NCI-H2107 treated with DMSO at 0.1 percent for 48 hours (cell line): ENCODE measurements around the gene GNB5.
"Not testable (repeated sequence)": the region's sequence is repeated elsewhere in the genome, so short reads cannot be mapped to it uniquely, and the experiment has no call there.

ENCODE experiments used
- DNase-seq: peaks from one replicate; lab custom pipeline; 2025; ENCODE audit not compliant: unreplicated experiment; lab: John Stamatoyannopoulos, UW

Gene GNB5

DNA sequence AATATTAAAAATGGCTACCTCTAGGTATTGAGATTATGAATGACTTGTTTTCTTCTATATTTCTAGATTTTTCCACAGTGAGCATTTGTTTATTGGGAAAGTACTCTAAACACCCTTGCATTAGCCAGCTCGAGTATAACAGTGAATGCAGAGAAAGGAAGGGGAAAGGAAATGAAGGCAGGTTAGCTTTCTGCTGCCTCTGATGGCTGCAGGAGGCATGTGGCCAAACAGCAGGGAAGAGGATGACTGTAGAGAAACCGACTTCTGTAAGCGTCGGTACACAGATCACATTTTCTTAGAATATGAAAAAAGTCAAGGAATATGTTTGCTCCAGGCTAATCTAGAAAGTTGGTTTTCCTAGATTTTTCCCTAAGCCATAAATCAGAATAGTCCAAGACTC, 19.8 kb downstream of the GNB5 start:
- DNase-seq = no peak

DNA sequence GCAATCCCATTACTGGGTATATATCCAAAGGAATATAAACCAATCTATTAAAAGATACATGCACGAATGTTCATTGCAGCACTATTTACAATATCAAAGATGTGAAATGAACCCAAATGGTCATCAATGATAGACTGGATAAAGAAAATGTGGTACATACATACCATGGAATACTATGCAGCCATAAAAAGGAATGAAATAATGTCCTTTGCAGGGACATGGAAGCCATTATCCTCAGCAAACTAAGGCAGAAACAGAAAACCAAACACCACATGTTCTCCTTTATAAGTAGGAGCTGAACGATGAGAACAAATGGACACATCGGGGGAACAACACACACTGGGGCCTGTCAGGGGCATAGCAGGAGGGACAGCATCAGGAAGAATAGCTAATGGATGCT, 21.0 kb downstream of the GNB5 start:
- DNase-seq = not testable (repeated sequence)

DNA sequence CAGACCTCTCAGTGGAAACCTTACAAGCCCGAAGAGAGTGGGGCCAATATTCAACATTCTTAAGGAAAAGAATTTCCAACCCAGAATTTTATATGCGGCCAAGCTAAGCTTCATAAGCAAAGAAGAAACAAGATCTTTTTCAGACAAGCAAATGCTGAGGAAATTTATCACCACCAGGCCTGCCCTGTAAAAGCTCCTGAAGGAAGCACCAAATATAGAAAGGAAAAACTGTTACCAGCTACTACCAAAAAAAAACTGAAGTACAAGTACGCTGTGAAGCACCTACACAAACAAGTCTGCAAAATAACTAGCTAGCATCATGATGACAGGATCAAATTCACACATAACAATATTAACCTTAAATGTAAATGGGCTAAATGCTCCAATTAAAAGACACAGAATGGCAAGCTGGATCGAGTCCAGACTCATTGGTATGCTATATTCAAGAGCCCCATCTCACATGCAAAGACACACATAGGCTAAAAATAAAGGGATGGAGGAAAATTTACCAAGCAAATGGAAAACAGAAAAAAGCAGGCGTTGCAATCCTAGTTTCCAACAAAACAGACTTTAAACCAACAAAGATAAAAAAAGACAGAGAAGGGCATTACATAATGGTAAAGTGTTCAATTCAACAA, 25.6 kb downstream of the GNB5 start:
- peak; percentile 17 for DNase-seq

DNA sequence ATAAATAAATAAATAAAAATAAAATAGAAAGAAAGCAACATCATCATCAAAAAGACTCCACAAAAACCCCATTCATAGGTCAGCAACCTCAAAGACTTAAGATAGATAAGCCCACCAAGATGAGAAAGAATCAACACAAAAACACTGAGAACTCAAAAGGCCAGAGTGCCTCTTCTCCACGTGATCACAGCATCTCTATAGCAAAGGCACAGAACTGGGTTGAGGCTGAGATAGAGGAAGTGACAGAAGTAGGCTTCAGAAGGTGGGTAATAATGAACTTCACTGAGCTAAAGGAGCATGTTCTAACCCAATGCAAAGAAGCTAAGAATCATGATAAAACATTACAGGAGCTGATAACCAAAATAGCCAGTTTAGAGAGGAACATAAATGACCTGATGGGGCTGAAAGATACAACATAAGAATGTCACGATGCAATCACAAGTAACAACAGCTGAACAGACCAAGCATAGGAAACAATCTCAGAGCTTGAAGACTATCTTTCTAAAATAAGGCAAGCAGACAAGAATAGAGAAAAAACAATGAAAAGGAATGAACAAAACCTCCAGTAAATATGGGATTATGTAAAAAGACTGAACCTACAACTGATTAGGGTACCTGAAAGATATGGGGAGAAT, 26.4 kb downstream of the GNB5 start:
- no peak for DNase-seq

DNA sequence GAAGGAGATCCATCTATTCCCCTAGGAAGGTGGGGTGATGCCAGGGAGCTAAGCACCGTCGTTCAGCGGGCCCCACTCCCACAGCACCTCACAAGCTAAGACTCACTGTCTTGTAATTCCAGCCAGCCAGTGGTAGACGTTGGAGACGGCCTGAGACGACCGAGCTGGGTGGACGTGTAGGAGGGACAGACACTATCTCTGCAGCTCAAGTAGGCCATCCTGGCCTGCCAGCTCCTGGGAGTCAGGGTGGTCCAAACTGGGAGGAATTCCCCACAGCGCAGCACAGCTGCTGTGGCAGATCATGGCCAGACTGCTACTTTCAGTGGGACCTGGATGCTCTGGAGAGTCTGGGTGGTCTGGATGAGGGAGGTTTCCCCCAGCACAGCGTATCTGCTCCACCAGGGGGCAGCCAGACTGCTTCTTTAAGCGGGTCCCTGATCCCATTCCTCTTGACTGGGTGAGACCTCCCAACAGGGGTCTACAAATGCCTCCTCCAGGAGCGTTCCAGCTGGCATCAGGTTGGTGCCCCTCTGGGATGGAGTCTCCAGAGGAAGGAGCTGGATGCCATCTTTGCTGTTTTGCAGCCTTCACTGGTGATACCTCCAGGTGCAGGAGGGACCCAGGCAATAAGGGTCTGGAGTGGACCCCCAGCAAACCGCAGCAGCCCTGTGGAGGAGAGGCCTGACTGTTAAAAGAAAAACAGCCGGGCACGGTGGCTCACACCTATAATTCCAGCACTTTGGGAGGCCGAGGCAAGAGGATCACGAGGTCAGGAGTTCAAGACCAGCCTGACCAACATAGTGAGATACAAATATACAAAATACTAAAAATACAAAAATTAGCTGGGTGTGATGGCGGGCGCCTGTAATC, 27.6 kb downstream of the GNB5 start:
- DNase-seq = no peak

DNA sequence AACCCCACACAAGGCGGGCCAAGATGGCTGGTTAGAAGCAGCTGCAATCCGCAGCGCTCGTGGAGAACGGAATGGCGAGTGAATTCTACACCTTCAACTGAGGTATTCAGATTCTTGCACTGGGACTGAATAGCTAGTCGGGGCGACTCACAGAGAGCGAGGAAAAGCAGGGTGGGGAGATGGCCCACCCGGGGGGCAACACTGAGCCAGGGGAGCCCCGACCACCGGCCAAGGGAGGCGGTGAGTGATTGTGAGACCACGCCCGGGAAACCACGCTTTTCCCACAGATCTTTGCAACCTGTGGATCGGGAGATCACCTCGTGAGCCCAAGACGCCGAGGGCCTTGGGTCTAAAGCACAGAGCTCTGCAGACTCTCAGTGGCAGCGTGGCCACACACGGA, 28.3 kb downstream of the GNB5 start:
- no peak for DNase-seq

DNA sequence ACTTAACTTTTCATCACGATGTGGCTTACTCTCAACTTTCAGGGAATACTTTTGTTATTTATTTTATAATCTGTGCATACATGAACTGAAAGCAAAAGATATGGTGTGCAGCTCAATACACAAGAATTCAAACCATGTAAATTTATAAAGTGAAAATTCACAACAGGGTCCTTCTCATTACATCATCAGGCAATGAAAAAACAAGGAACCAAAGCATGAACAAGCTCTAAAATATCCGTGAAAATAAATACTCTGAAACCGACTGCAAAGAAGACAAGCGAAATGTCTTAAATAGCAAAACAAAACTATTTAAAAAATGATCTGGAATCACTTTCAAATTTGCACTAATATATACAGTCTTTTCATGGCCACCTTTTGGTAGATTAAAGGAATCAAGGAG, 28.9 kb downstream of the GNB5 start:
- DNase-seq = no peak

DNA sequence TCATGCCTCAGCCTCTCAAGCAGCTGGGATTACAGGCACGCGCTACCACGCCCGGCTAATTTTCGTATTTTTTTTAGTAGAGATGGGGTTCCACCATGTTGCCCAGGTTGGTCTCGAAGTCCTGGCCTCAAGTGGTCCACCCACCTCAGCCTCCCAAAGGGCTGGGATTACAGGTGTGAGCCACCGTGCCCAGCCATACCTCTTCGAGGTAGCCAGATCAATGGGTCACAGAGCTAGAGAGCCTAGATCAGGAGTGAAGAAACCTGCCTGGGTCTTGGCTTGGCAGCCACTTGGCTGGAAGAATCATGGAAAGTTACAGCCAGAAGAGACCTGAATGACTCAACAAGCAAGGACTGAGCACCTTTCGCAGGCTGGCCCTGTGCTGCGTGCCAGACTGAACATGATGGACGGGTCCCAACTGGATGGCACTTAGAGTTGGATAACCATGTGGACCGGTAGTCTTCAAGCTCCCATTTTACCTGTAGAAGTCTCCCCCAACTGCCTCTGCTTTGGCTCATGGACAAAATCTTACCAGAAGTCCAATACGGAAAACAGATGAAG, 29.7 kb downstream of the GNB5 start:
- DNase-seq = no peak

DNA sequence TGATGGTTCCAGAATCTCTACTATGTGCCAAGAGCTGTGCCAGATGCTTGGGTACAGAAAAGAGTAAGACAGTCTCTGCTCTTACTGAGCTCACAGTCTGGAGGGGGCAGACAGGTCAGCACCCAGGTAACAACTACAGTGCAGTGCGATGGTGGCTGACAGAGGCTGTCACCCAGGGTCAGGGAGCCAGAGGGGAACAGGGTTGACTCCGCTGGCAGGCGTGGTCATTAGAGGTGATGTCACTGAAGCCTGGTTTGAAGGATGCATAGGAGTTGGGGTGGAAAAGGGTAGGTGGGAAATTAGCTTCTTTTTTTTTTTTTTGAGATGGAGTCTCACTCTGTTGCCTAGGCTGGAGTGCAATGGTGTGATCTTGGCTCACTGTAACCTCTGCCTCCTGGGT, 31.5 kb downstream of the GNB5 start:
- no peak for DNase-seq

DNA sequence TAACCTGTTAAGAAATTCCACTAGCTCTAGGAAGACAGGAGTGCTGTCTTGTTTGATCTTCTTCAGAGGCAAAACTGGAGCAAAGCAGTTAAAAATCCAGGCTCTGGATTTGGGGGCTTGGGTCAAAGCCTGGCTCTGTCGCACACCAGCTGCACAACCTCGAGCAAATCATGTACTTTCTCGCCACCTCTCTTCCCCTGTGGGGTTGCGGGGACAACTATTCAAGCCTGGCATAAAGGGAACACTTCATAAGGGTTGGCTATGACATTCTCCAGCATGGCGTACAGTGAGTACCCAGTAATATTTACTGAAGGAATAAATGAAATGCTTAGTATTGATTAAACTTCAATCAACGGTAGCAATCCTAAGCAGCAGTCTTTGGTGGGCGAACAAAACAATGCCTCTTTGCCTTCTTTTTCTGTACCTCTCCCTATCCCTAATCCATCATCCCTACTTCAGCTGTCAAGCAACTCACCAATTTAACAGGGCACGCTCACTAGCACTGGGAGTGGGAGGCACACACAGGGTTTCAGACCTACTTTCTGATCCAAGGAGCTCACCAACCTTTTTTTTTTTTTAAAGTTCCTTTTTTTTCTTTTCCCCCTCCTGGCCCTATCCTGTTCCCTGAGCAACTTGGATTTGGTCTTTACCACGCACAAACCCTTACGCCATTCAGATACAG, 33.0 kb downstream of the GNB5 start:
- DNase-seq = no peak

DNA sequence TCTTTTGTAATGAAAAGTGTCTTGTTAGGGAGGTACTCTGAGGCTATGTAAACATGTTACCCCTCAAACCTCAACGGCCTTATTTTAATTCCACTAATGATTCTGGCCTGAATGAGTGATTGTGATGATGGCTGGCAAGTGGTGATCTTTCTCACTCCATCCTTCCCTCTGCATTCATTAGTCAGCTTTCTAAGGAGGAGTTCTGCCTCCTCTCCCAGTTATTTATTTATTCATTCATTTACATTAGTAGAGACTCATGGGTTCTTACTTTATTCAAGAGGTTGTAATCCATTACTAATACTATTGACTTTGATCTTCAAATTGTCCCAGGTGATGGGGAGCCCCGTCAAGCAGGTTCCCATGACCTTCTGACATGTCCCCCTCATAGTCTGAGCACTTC, 35.3 kb downstream of the GNB5 start:
- no peak for DNase-seq

DNA sequence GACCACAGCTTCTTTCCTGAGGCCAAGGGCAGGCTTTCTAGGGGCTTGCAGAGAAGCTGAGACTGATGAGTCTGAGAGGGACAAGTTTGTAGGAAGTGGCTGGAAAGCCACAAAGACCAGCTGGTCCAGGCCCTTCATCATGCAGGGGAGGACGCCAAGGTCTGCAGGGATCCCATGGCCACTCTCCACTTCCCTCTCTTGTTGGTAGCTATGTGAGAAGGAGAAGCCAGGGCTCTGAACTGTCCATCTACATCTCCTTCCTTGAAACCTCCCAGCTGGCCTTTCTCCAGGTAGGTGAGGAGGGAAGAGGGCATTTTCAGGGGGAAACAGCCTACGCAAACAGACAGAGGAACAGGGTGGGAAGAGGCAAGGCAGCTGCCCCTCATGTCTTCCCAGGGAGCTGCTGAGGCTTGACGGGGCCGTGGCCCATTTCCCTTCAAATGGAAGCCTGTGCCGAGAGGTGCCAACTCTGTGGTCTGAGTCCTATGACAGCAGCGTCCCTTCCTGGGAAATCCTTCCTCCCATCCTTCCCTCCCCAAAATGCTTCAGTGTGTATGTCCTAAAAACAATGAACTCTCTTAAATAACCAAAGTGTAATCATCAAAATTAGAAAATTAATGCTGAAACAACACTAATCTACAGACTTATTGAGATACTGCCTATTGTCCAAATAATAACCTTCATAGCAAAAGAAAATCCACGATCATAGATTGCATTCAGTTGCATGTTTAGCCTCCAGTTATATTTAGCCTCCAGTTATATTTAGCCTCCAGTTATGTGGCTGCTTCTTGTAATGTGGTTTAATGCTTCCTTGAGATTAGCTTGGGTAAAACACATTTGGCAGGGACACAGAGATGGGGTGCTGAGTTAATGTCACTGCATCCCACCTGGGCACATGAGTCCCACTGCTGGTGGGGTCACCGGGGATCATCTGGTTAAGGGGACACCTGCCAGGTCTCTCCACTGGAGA, 36.0 kb downstream of the GNB5 start:
- DNase-seq = no peak

DNA sequence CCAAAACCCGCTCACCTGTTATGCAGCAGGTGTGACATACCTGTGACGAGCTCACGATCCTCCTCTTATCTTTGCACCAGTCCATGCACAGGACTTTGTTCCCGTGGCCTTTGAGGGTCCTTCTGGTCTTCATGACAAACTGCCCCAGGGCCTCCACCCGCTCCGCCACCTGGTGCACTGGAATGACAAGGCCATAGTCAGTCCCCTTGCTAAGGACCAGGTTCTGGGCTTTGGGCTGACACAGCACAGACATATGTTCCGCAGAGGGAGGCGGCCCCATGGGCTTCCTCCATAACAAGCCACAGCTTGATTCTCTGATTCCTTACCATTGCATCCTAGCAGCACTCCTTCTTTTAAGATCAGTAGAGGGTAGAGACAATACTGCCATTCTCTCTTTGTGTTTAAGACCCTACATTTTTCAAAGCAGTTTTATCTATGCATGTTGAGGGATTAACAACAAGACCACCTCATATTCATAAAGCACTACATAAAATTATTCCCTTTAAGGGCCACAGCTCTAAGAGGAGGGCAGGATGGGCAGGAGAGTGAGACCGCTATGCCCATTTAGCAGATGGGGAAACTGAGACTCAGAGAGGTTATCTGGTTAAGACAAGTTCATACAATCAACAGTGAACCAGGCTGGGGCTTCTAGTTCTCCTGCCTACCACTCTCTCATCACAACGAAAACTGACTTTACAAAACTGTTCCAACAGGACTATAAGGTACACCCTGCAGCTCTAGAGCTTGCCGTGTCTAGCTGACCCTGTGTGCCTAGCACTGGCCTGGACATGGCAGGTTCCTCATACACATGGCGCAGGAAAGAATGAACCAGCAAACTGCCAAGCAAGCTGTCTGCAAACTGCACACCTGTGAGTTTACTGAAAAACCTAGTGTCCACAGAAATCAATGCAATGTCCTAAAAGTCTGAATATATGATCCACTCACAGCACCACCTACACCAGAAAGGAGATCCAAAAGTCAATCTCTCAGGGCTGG, 37.0 kb downstream of the GNB5 start:
- no peak for DNase-seq

DNA sequence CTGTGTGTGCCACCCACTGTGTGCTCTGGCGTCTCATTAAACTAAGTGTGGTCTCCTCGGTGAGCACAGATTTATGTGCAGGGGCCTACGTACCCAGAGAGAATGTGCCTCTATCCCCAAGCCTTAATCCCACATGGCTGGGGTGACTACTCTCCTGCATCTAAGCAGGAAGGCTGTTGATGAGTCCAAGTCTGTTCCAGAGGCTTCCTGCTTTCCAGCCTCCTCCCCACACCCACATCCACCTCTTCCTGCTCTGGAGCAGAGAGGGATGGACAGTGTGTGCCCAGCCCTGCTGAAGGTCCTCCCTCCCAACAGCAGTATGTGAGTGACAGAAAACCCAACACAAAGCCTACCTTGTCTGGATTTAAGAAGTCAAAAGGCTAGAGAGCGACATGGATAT, 39.8 kb downstream of the GNB5 start:
- DNase-seq = no peak

DNA sequence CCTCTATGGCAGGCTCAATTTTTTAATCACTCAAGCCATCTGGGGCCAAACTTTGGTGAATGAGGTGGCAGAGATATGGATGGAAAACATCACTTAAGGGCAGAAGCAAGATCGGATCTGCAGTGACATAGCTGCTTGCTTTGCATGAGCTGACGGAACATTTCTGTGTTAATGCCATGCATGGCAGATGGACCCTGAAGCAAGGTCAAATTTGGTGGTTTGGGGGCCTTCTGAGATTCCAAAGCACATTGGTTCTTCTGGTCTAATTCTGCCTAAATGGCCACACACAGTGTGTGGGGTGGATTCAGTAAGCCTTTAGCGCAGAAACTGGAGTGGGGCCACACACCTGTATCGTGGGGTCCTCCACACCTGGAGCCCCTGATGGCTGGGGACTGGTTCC, 40.3 kb downstream of the GNB5 start:
- DNase-seq = no peak

DNA sequence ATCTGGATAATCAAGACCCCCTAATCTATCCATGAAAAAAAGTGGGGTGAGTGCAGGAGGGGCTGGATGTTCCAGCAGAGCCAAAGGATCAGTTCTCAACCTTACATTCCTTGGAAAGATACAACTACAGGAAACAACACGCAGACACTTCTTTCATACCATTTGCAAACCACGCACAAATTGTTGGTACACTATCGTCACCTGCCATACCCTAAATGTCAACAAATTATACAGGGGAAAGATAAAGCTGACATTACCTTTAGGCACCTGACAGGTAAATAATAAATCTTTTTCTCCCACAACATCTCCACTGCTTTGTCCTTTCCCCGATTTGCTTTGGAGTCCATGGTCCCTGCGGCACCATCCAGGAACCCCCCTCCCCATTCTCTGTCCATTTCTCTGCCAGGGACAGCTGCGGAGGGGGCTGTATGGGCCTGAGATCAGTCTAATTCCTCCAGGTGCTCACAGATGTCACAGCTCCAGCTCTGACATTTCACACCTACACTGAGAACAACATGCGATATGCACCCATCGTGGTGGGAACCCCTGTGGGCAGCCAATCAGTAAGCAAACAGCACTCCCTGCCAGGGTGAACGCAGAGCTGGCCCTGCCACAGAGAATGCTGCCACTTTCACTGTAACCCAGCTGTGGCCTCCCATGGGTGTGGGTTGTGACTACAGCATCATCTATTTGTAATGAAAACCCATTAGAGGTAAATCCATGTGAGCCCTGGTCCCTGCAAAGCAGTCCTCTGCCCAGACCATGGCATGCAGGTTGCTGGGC, 41.0 kb downstream of the GNB5 start:
- no peak for DNase-seq

DNA sequence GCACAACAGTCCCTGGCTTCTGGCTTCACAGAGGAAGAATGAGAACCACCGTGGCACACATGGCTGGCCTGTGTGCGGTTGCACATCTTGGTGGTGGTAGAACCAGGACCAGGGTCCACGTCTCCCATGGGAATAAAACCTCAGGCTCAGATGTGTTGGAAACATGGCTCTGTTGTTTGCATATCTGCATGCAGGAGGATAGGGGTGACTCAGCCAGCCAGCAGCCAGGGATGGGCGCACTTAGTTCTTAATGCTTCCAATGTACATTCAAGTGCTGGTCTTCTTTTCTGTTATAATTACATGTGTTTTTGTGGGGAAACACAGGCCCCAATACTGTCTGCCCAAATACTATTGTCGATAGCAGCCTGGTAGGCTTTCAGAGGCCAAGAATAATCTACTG, 42.8 kb downstream of the GNB5 start:
- DNase-seq = no peak

DNA sequence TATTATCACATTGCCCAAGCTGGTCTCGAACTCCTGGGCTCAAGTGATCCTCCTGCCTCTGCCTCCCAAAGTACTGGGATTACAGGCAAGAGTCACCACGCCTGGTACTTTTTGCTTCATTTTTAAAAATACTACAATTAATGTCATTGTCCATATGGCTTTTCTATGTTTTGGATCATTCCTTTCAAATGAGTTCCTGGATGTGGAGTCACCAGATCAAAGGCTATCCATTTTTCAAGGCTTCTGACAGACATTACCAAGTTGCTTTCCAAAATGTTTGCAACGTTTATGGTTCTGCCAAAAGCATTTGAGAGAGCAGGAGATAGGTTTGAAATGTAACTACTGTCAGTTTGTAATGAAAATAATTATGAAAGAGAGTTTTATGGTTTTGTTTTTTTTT, 44.4 kb downstream of the GNB5 start:
- no peak for DNase-seq
